Immature natural killer cell (primary cell): ENCODE results near the gene USP9Y. TPM values are rescaled to one million over a fixed set of nuclear protein-coding genes. Genes with fewer than 3 reads are reported as not detected.
"Not testable (repeated sequence)": the region's sequence is repeated elsewhere in the genome, so short reads cannot be mapped to it uniquely, and the experiment has no call there.

Experiments used
- DNase-seq, 3 donors: peaks; one replicate each; pipeline ENCODE4 v3.0.0; 2022; ENCODE audit warnings: mixed read lengths in 1 of 3
- H3K27ac Mint-ChIP-seq, 6 donors: one replicate each; pipeline ENCODE4 v1.8.0; 2020; ENCODE audit warnings: mixed read lengths in 6 of 6, mild to moderate bottlenecking in 5 of 6, inconsistent platforms in 4 of 6, moderate library complexity in 3 of 6
- H3K27me3 Mint-ChIP-seq, 3 donors: one replicate each; pipeline ENCODE4 v1.8.0; 2020 to 2021; ENCODE audit warnings: low read depth in 3 of 3, mild to moderate bottlenecking in 3 of 3, mixed read lengths in 3 of 3, moderate library complexity in 3 of 3, inconsistent platforms in 1 of 3
- H3K36me3 Mint-ChIP-seq, 3 donors: one replicate each; pipeline ENCODE4 v1.8.0; 2020; ENCODE audit warnings: mixed read lengths in 3 of 3, inconsistent platforms in 2 of 3, mild to moderate bottlenecking in 2 of 3
- H3K4me1 Mint-ChIP-seq, 2 donors: one replicate each; pipeline ENCODE4 v1.8.0; 2020; ENCODE audit warnings: inconsistent platforms in 2 of 2, mild to moderate bottlenecking in 2 of 2, mixed read lengths in 2 of 2, moderate library complexity in 1 of 2
- H3K4me3 Mint-ChIP-seq, 5 donors: one replicate each; pipeline ENCODE4 v1.8.0; 2020; ENCODE audit warnings: mild to moderate bottlenecking in 5 of 5, mixed read lengths in 5 of 5, inconsistent platforms in 3 of 5, moderate library complexity in 3 of 5
- H3K9me3 Mint-ChIP-seq, 6 donors: one replicate each; pipeline ENCODE4 v1.8.0; 2020; ENCODE audit warnings: mild to moderate bottlenecking in 6 of 6, mixed read lengths in 6 of 6, inconsistent platforms in 4 of 6, moderate library complexity in 3 of 6
- polyA plus RNA-seq, 3 donors: library from polyadenylated mRNA; unstranded; fragments of 300-500 nt; fragmentation: Illumina TruSeq; gene quantifications; one replicate each; pipeline ENCODE4 v1.2.3, GENCODE V29; 2021

The USP9Y gene, protein sequence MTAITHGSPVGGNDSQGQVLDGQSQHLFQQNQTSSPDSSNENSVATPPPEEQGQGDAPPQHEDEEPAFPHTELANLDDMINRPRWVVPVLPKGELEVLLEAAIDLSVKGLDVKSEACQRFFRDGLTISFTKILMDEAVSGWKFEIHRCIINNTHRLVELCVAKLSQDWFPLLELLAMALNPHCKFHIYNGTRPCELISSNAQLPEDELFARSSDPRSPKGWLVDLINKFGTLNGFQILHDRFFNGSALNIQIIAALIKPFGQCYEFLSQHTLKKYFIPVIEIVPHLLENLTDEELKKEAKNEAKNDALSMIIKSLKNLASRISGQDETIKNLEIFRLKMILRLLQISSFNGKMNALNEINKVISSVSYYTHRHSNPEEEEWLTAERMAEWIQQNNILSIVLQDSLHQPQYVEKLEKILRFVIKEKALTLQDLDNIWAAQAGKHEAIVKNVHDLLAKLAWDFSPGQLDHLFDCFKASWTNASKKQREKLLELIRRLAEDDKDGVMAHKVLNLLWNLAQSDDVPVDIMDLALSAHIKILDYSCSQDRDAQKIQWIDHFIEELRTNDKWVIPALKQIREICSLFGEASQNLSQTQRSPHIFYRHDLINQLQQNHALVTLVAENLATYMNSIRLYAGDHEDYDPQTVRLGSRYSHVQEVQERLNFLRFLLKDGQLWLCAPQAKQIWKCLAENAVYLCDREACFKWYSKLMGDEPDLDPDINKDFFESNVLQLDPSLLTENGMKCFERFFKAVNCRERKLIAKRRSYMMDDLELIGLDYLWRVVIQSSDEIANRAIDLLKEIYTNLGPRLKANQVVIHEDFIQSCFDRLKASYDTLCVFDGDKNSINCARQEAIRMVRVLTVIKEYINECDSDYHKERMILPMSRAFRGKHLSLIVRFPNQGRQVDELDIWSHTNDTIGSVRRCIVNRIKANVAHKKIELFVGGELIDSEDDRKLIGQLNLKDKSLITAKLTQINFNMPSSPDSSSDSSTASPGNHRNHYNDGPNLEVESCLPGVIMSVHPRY (N-terminal part only)
- not detected for polyA plus RNA-seq

DNA sequence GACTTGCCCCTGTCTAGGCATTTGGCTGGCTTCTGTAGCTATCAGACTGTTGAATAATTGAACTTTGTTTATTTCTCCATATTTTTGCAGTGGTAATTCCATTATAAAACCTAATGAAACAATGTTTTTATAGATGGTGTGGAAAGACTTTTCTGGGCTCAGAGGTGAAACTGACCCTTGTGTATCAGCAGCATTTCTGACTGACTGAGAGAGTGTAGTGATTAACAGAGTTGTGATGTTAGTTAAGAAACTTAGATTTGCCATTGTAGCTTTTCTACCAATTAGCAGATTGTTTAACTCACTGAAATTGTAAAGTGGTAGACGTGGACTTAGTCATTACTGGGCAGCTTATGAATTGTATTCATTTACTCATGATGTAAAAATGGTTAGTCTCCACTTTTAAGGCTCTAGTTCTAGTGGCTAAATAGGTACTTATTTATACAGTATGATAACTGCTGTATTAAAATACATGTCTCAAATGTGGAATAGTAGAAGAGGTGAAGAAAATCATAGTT is at the start of gene USP9Y:
TSS of gene USP9Y (plus strand) at position 51 of the 515 bp plus-strand sequence. CDS start 8,217 bp downstream, outside the sequence.
- peak within 1 kb of the TSS in 1 of 6 donors; percentile 2 for H3K27ac Mint-ChIP-seq

DNA sequence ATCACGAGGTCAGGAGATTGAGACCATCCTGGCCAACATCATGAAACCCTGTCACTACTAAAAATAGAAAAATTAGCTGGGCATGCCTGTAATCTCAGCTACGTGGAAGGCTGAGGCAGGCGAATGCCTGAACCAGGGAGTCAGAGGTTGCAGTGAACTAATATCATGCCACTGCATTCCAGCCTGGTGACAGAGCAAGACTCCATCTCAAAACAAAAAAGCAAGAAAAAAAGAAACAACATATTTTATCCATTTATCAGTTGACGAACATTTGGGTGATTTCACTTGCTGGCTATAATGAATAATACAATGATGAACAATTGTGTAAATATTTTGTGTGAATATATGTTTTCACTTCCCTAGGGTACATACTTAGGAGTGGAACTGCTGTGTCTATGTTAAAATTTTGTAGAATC is 49.4 kb upstream of the USP9Y start:
- Mint-ChIP-seq H3K9me3 (no peaks in the 10 kb centered on the region), H3K4me3 (no peak overlapping the region), H3K27ac (no peak overlapping the region), H3K27me3 (peaks cover 0 to 3% (median 0%) of the 10 kb centered on the region in 3 donors), H3K36me3 (no peaks in the 10 kb centered on the region), H3K4me1 (no peaks in the 10 kb centered on the region)
- no peak for DNase-seq

More for the DNA sequence above, at the start of gene USP9Y:
- Mint-ChIP-seq H3K9me3 (no peaks in the 10 kb centered on the region), H3K4me1 (no peaks in the 10 kb centered on the region), H3K27me3 (no peaks in the 10 kb centered on the region), H3K4me3 (no peak within 1 kb of the TSS), H3K36me3 (peaks cover 0 to 25% (median 0%) of the 10 kb centered on the region in 3 donors)
- no peak for DNase-seq

DNA sequence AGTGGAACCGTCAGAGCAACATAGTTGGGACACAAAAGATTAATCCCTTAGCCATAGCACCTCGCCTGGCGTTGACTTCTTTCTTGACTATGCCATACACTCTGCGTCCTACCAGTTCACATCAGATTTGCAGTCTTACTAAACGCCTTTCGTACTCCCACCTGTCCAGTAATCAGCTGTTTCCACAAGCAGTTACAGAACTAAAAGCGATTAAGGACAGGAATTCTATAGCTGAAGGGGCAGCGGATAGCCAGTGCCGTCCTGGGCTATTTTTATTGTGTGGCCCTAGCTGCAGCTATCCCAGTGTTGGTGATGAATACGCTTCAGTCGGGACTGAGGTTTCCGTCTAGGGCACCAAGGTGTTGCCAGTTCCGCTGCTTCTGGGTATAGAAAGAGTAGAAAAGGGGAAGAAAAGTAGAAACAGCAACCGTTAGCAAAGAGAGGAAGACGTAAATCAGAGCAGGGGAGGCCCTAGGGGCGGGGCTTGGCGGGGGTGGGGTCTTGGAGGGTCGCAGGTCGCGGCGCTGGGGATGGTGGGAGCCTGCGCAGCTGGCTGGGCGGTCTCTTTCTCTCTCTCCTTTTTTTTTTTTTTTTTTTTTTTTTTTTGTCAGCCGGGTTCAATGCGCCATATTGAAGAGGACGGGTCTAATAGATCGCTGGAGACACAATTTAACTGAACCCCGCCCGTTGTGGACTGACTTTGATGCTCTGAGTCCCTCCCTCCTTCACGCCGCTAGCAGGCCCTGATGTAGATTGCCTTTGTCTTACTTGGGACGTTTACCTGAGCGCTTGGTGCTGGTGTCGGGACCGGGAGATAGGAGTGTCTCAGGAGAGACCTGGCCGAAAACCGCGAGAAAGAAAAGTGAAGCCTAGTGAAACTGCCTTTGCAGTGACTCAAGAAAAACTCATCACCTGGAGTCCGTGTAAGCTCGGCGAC is 39.0 kb upstream of the USP9Y start:
- no peaks in the 10 kb centered on the region for H3K9me3 Mint-ChIP-seq
- H3K36me3 Mint-ChIP-seq: no peaks in the 10 kb centered on the region
- peak overlapping the region in 1 of 6 donors; percentile 84 for H3K27ac Mint-ChIP-seq
- no peaks in the 10 kb centered on the region for H3K4me1 Mint-ChIP-seq
- no peak for DNase-seq
- peak overlapping the region in 1 of 5 donors; percentile 86 for H3K4me3 Mint-ChIP-seq
- H3K27me3 Mint-ChIP-seq: peaks cover 0 to 7% (median 0%) of the 10 kb centered on the region in 3 donors

DNA sequence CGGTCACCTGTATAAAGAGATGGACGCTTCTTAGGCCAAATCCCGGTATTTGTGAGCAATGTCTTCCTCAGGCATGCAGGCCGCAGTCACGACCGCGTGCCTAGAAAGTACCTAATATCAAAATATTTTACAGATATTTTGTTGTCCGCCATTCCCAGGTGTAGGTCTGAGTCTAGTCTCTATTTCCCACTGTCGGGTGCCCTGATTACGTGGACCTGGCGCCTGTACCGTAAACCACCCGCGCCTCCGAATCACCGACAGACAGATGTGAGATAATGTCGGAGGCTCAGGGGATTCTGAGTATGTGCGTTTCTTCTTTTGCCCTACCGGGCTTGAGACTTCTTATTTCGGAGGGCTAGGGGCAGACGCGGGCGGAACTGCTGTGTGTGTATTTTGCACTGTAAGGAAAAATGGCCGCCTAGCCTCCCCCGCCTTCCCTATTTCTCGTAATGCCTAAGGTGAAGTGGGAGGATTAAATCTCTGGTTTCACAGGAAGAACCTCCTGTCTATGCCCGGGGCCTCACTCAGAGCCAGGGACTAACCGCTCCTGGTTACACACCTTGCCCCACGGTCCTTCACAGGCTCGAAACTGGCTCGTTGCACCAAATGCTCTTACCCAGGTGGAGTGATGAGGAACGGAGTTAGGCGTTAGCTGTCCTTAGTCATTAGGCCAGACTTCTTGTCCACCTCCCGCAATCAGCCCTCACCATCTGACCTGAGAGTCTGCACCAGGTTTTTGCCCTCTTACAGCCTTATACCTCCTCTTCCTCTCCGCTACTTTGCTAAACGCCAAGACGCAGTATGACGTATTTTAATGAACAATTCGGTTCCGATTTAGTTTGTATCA is 38.1 kb upstream of the USP9Y start:
- H3K27ac Mint-ChIP-seq: peak overlapping the region in 1 of 6 donors; percentile 84
- no peak for DNase-seq
- H3K27me3 Mint-ChIP-seq: peaks cover 0 to 7% (median 0%) of the 10 kb centered on the region in 3 donors
- H3K36me3 Mint-ChIP-seq: no peaks in the 10 kb centered on the region
- H3K4me3 Mint-ChIP-seq: peak overlapping the region in 1 of 5 donors; percentile 86
- no peaks in the 10 kb centered on the region for H3K9me3 Mint-ChIP-seq
- H3K4me1 Mint-ChIP-seq: no peaks in the 10 kb centered on the region

DNA sequence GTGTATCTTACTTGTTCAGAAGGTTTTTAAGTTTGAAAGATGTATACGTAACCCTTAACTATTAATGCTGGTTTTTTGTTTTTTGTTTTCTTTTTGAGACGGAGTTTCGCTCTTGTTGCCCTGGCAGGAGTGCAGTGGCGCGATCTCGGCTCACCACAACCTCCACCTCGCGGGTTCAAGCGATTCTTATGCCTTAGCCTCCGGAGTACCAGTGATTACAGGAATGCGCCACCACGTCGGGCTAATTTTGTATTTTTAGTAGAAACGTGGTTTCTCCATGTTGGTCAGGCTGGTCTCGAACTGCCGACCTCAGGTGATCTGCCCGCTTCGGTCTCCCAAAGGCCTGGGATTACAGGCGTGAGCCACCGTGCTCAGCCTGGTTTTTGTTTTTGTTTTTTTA is 37.2 kb upstream of the USP9Y start:
- H3K4me3 Mint-ChIP-seq: peak overlapping the region in 1 of 5 donors; percentile 86
- not testable (repeated sequence) for H3K27me3 Mint-ChIP-seq, DNase-seq, H3K4me1 Mint-ChIP-seq, H3K36me3 Mint-ChIP-seq, H3K9me3 Mint-ChIP-seq
- H3K27ac Mint-ChIP-seq: peak overlapping the region in 1 of 6 donors; percentile 84

DNA sequence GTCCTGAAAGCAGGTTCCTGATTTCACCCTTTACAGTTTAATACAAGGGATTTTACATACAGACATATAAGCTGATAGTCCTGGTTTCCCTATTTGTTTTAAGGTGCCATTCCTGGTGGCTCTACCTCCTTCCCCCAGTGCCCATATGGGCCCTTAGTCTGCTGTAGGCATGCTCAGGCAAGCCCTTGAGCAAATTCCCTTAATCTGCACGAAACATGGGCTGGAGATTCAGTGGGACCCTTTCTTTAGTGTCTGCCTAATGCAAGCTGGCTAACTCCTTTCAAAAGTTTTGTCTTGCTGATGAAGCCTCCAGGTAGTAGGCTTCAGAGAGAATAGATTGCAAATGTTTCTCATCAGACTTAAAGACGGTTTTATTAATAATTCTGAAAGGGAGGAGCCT is 22.9 kb upstream of the USP9Y start:
- H3K36me3 Mint-ChIP-seq: peaks cover 0 to 7% (median 0%) of the 10 kb centered on the region in 3 donors
- H3K27me3 Mint-ChIP-seq: peaks cover 0 to 5% (median 0%) of the 10 kb centered on the region in 3 donors
- no peaks in the 10 kb centered on the region for H3K4me1 Mint-ChIP-seq
- H3K27ac Mint-ChIP-seq: no peak overlapping the region
- no peak for DNase-seq
- no peak overlapping the region for H3K4me3 Mint-ChIP-seq
- peaks cover 0 to 3% (median 0%) of the 10 kb centered on the region in 6 donors for H3K9me3 Mint-ChIP-seq

DNA sequence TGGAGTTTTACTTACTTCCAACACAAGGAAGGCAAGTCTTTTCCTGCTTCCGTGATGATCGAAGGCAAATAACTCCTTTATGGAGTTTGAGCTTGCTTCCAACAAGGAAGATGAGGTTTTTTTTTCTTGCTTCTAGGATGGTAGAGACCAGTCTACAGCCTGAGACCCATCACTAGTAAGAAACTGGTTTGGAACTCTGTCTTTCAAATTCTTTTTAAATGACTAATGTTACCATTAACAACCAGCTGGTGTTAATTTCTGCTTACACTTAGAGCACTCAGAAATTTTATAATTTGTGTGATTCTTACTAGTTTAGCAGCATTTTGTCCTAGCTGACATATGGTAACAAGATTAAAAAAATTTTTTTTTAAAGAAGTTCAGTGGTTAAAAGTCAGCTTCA is 19.5 kb upstream of the USP9Y start:
- Mint-ChIP-seq H3K27me3 (peaks cover 0 to 5% (median 0%) of the 10 kb centered on the region in 3 donors), H3K27ac (peak overlapping the region in 1 of 6 donors; percentile 23), H3K36me3 (peaks cover 0 to 5% (median 0%) of the 10 kb centered on the region in 3 donors), H3K4me3 (no peak overlapping the region), H3K9me3 (peaks cover 0 to 2% (median 0%) of the 10 kb centered on the region in 6 donors), H3K4me1 (no peaks in the 10 kb centered on the region)
- no peak for DNase-seq

DNA sequence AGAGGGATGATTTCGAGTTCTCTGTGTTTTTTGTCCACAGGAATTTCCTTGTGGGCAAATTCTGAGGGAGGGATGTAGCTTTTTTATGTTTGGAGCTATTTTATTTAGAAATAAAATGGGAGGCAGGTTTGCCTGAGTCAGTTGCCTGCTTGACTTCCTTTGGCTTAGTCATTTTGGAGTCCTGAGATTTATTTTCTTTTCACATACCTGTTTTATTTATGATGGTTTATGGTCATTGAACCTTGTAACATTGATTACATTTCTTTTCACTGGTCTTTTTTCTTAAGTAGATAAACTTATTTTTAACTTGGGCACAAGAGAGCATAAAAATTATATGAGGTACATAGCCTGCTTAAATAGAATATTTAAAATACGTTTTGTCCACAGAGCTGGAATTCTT is 12.7 kb upstream of the USP9Y start:
- H3K27ac Mint-ChIP-seq: no peak overlapping the region
- peaks cover 0 to 15% (median 0%) of the 10 kb centered on the region in 3 donors for H3K36me3 Mint-ChIP-seq

DNA sequence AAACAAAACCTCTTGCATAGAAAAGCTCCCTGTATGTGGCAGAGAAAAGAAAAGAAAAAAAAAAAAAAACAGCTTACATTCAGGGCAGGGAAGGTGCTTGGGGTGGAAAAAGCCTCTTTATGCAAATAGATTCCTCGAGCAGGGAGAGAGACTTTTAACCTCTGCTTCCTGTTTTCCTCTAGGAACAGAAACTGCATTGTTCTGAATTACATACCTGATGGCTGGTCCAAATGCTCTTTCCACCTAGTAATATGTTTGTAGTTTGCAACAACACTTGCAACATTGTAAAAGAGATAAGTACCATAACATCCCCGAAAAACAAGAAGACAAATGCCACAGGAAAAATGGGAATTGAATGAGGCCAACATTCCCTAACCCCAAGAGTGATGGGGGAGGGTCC is 944 bp upstream of the USP9Y start:
- Mint-ChIP-seq H3K4me1 (no peaks in the 10 kb centered on the region), H3K4me3 (no peak overlapping the region), H3K27ac (no peak overlapping the region), H3K9me3 (no peaks in the 10 kb centered on the region), H3K27me3 (no peaks in the 10 kb centered on the region), H3K36me3 (peaks cover 0 to 21% (median 0%) of the 10 kb centered on the region in 3 donors)
- DNase-seq: no peak

More for the DNA sequence above, 12.7 kb upstream of the USP9Y start:
- Mint-ChIP-seq H3K9me3 (no peaks in the 10 kb centered on the region), H3K4me1 (no peaks in the 10 kb centered on the region), H3K27me3 (no peaks in the 10 kb centered on the region), H3K4me3 (no peak overlapping the region)
- DNase-seq: no peak

DNA sequence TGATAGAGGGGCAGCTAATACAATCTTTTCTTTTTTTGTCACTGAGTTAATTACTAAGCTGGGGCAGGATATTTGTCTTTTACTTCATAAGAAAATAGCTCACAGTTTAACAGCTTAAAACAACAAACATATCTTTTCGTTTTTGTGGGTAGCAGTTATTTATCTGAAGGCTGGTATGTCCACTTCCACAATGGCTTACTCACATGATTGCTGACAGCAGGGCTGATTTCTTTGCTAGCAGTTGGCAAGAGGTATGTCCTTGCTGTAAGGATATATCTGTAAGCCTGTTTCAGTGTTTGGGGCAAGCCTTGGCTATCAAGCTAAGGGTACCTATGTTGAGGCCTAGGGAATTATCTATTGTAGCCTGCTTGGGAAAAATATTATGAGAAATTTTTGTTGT is 1.1 kb downstream of the USP9Y start:
- no peaks in the 10 kb centered on the region for H3K9me3 Mint-ChIP-seq
- H3K36me3 Mint-ChIP-seq: peaks cover 0 to 25% (median 0%) of the 10 kb centered on the region in 3 donors
- no peak for DNase-seq
- H3K4me1 Mint-ChIP-seq: no peaks in the 10 kb centered on the region
- H3K4me3 Mint-ChIP-seq: no peak overlapping the region
- H3K27me3 Mint-ChIP-seq: no peaks in the 10 kb centered on the region
- peak overlapping the region in 1 of 6 donors; percentile 2 for H3K27ac Mint-ChIP-seq

DNA sequence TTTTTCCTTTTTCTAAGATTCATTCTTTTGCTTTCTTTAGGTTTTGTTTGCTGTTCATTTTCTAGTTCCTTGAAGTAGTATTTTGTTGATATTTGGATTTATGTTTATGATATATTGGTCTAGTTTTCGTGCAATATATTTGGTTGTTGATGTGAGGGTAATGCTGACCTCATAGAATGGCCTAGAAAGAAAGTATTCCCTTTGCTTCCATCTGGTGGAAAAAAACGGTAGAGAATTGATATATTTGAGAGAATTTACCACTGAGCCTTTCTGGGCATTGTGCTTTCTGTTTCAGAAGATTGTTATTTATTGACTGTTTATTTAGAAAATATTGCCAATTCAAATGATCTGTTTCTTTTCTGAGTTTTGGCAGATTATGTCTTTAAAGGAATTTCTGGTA is 9.4 kb downstream of the USP9Y start:
- Mint-ChIP-seq H3K9me3 (no peaks in the 10 kb centered on the region), H3K27ac (peak overlapping the region in 1 of 6 donors; percentile 44), H3K27me3 (no peaks in the 10 kb centered on the region), H3K36me3 (peaks cover 0 to 5% (median 0%) of the 10 kb centered on the region in 3 donors), H3K4me3 (no peak overlapping the region), H3K4me1 (no peaks in the 10 kb centered on the region)
- DNase-seq: no peak

DNA sequence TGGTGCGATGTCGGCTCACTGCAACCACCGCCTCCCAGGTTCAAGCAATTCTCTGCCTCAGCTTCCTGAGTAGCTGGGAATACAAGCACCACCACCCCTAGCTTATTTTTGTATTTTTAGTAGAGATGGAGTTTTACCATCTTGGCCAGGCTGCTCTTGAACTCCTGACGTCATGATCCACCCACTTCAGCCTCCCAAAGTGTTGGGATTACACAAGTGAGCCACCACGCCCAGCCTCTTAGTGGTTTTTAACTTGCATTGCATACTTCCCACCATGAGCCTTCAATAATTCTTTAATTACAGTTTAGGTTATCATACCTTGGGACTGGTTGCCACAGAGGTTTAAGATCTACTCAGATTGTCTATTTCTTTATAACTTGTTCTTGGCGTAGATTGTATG is 14.3 kb downstream of the USP9Y start:
- no peak overlapping the region for H3K4me3 Mint-ChIP-seq
- H3K4me1 Mint-ChIP-seq: no peaks in the 10 kb centered on the region
- peaks cover 0 to 8% (median 0%) of the 10 kb centered on the region in 3 donors for H3K36me3 Mint-ChIP-seq
- no peak for DNase-seq
- H3K27me3 Mint-ChIP-seq: no peaks in the 10 kb centered on the region
- H3K27ac Mint-ChIP-seq: no peak overlapping the region
- H3K9me3 Mint-ChIP-seq: no peaks in the 10 kb centered on the region
